ENCODE measurements around the gene NSD2.

DNA sequence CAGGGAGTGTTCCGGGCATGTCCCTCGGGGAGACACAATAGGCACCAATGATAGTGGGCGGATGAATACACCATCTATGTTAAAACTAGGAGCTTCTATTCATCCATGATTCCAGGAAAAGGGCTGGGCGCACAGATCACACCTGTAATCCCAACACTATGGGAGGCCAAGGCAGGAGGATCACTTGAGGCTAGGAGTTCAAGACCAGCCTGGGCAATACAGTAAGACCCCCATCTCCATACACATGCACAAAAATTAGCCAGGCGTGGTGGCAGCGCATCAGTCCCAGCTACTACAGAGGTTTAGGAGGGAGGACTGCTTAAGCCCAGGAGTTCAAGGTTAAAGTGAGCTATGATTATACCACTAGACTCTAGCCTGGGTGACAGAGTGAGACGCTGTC lies 135.2 kb downstream of the NSD2 start:
- TF ChIP-seq POLR2A (IDR thresholded peaks at IDR 0.05), result no peak
- TF ChIP-seq, protein P1, sequence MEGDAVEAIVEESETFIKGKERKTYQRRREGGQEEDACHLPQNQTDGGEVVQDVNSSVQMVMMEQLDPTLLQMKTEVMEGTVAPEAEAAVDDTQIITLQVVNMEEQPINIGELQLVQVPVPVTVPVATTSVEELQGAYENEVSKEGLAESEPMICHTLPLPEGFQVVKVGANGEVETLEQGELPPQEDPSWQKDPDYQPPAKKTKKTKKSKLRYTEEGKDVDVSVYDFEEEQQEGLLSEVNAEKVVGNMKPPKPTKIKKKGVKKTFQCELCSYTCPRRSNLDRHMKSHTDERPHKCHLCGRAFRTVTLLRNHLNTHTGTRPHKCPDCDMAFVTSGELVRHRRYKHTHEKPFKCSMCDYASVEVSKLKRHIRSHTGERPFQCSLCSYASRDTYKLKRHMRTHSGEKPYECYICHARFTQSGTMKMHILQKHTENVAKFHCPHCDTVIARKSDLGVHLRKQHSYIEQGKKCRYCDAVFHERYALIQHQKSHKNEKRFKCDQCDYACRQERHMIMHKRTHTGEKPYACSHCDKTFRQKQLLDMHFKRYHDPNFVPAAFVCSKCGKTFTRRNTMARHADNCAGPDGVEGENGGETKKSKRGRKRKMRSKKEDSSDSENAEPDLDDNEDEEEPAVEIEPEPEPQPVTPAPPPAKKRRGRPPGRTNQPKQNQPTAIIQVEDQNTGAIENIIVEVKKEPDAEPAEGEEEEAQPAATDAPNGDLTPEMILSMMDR (IDR thresholded peaks at IDR 0.05), result no peak
- TF ChIP-seq EP300 (IDR thresholded peaks at IDR 0.05), result no peak
- TF ChIP-seq POLR2AphosphoS5 (IDR thresholded peaks at IDR 0.05), result no peak

Measured in sigmoid colon (tissue), 4 donors.